Stimulated activated effector memory CD8-positive, alpha-beta T cell treated with anti-CD3 and anti-CD28 coated beads, Interleukin-12 subunit alpha, Interleukin-12 subunit beta, amount 100 ng/mL, for 72 hours (primary cell): ENCODE measurements around the gene CAMSAP1.

Source experiments
- ATAC-seq: fragments of 150-1000 bp; cut with Tn5 transposase; 2 replicates; pipeline ENCODE4 v1.10.0; 2021
- DNase-seq, 2 donors: peaks; one replicate each; pipeline ENCODE4 v3.0.0; 2021 to 2022; ENCODE audit warnings: low spot score in 2 of 2
- H3K27ac Mint-ChIP-seq: one replicate; pipeline ENCODE4 v1.8.0; 2022; ENCODE audit warnings: mild to moderate bottlenecking, mixed read lengths
- H3K36me3 Mint-ChIP-seq: one replicate; pipeline ENCODE4 v1.8.0; 2022; ENCODE audit warnings: mild to moderate bottlenecking, mixed read lengths
- H3K4me1 Mint-ChIP-seq: one replicate; pipeline ENCODE4 v1.8.0; 2022; ENCODE audit warnings: mixed read lengths
- H3K4me3 Mint-ChIP-seq: one replicate; pipeline ENCODE4 v1.8.0; 2022; ENCODE audit warnings: mild to moderate bottlenecking, mixed read lengths
- H3K9me3 Mint-ChIP-seq: one replicate; pipeline ENCODE4 v1.8.0; 2022; ENCODE audit warnings: mixed read lengths

Gene CAMSAP1

GRCh38 chr9:135886147-135886981 is 21.0 kb downstream of the CAMSAP1 start:
- Mint-ChIP-seq H3K27ac (peak overlapping the region; percentile 32), H3K4me3 (peak overlapping the region; percentile 53), H3K36me3 (peaks cover 9% of the 10 kb centered on the region), H3K4me1 (peaks cover 91% of the 10 kb centered on the region), H3K9me3 (no peaks in the 10 kb centered on the region)
- ATAC-seq, result no peak
- DNase-seq, result no peak

GRCh38 chr9:135885100-135885853 is 22.1 kb downstream of the CAMSAP1 start:
- peaks cover 12% of the 10 kb centered on the region for H3K36me3 Mint-ChIP-seq
- DNase-seq (no peak), ATAC-seq (peak; percentile 33)
- peak overlapping the region; percentile 32 for H3K27ac Mint-ChIP-seq
- H3K4me3 Mint-ChIP-seq, result peak overlapping the region; percentile 53
- no peaks in the 10 kb centered on the region for H3K9me3 Mint-ChIP-seq
- peaks cover 80% of the 10 kb centered on the region for H3K4me1 Mint-ChIP-seq

DNA sequence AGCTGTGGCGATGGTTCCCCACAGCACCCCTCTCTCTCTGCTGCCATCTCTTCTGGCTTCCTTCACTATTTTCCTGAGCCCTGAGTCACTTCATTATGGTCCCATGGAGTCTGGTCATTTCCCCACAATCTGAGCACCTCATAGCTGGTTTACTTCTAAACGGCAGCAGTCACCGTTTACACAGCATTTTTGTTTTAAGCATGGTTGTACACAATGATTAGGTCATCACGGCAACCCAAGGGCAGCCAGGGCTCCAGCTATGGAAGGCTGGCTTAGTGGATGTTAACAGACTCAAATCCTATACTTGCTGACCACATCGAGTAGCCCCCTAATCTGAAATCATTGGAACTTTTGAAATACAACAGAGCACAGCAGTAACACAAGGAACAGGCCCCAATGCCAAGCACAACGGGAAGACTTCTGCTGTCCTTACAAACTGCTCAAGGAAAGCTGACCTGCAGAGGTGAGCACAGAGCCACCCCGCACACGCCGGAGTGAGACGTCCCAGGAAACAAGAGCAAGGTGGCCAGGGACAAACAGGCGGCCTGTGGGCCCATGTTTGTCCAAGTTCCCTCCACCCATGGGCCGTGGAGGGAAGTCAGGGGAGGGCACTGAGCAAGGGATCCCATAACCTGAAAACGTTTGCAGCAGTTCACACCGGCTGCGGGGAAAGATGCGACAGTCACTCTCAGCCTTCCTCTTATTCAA is 22.9 kb downstream of the CAMSAP1 start:
- peaks cover 79% of the 10 kb centered on the region for H3K4me1 Mint-ChIP-seq
- H3K36me3 Mint-ChIP-seq, result peaks cover 12% of the 10 kb centered on the region
- ATAC-seq (no peak), DNase-seq (no peak)
- peak overlapping the region; percentile 32 for H3K27ac Mint-ChIP-seq
- H3K4me3 Mint-ChIP-seq, result no peak overlapping the region
- no peaks in the 10 kb centered on the region for H3K9me3 Mint-ChIP-seq

GRCh38 chr9:135883410-135884089 is 23.8 kb downstream of the CAMSAP1 start:
- peaks cover 78% of the 10 kb centered on the region for H3K4me1 Mint-ChIP-seq
- H3K36me3 Mint-ChIP-seq, result peaks cover 18% of the 10 kb centered on the region
- H3K9me3 Mint-ChIP-seq, result no peaks in the 10 kb centered on the region
- H3K4me3 Mint-ChIP-seq, result no peak overlapping the region
- DNase-seq (no peak), ATAC-seq (no peak)
- peak overlapping the region; percentile 9 for H3K27ac Mint-ChIP-seq

- peaks cover 26% of the 10 kb centered on the region for H3K36me3 Mint-ChIP-seq
Observed at GRCh38 chr9:135882011-135882410, 25.3 kb downstream of the CAMSAP1 start.

DNA sequence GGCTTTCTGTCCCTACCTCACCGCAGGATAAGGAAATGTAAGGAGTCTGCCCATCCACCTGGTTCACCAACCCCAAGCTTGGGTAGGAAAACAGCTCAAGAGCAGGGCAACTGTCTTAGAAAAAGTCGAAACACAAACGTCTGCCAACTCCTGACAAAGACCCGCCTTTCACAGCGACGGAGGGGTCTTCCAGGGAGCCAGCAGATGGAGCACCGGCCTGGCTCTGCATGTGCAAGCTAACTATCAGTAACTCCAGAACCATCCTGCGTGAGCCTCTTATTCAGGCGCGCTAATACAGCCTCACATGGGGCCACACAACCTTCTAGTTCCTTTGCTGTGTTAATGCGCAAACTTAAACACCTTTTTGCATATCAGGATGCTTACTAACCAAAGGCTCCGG is 26.9 kb downstream of the CAMSAP1 start:
- no peak overlapping the region for H3K27ac Mint-ChIP-seq
- no peaks in the 10 kb centered on the region for H3K9me3 Mint-ChIP-seq
- H3K36me3 Mint-ChIP-seq, result peaks cover 30% of the 10 kb centered on the region
- peaks cover 65% of the 10 kb centered on the region for H3K4me1 Mint-ChIP-seq
- H3K4me3 Mint-ChIP-seq, result no peak overlapping the region
- ATAC-seq (no peak), DNase-seq (no peak)

More at GRCh38 chr9:135882011-135882410, 25.3 kb downstream of the CAMSAP1 start:
- Mint-ChIP-seq H3K9me3 (no peaks in the 10 kb centered on the region), H3K4me1 (peaks cover 78% of the 10 kb centered on the region), H3K4me3 (no peak overlapping the region), H3K27ac (peak overlapping the region; percentile 64)
- no peak for DNase-seq
- ATAC-seq, result no peak

- Mint-ChIP-seq H3K27ac (no peak overlapping the region), H3K9me3 (no peaks in the 10 kb centered on the region), H3K4me3 (no peak overlapping the region), H3K36me3 (peaks cover 32% of the 10 kb centered on the region), H3K4me1 (peaks cover 57% of the 10 kb centered on the region)
- DNase-seq (no peak), ATAC-seq (no peak)
Observed at GRCh38 chr9:135879619-135880018, 27.7 kb downstream of the CAMSAP1 start.

DNA sequence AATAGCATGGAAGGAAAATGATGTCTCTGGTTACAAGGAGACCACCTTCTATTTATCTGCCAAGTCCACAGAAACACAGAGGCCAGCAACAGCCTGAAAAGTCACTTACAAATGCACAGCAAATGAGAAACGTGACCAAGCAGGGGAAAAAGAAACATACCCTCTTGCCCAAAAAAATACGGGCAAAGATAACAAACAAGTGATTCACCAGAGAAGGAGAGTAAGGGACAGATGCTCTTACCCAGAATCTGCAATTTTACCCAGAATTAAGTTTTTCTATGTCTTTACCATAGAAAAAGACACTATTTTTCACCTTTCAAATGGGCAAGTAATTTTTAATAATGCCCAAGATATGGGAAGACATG is 28.1 kb downstream of the CAMSAP1 start:
- Mint-ChIP-seq H3K9me3 (no peaks in the 10 kb centered on the region), H3K4me1 (peaks cover 53% of the 10 kb centered on the region), H3K4me3 (no peak overlapping the region), H3K27ac (no peak overlapping the region), H3K36me3 (peaks cover 32% of the 10 kb centered on the region)
- ATAC-seq (no peak), DNase-seq (no peak)

- no peak for DNase-seq
- Mint-ChIP-seq H3K36me3 (peaks cover 32% of the 10 kb centered on the region), H3K9me3 (no peaks in the 10 kb centered on the region)
Observed at GRCh38 chr9:135878528-135879236, 28.7 kb downstream of the CAMSAP1 start.

GRCh38 chr9:135877791-135878527 is 29.4 kb downstream of the CAMSAP1 start:
- no peak overlapping the region for H3K4me3 Mint-ChIP-seq
- no peaks in the 10 kb centered on the region for H3K9me3 Mint-ChIP-seq
- DNase-seq (no peak), ATAC-seq (no peak)
- H3K4me1 Mint-ChIP-seq, result peaks cover 42% of the 10 kb centered on the region
- H3K27ac Mint-ChIP-seq, result no peak overlapping the region
- H3K36me3 Mint-ChIP-seq, result peaks cover 32% of the 10 kb centered on the region

More at GRCh38 chr9:135878528-135879236, 28.7 kb downstream of the CAMSAP1 start:
- Mint-ChIP-seq H3K27ac (no peak overlapping the region), H3K4me3 (no peak overlapping the region), H3K4me1 (peaks cover 47% of the 10 kb centered on the region)
- ATAC-seq, result no peak

GRCh38 chr9:135876936-135877335 is 30.4 kb downstream of the CAMSAP1 start:
- Mint-ChIP-seq H3K4me1 (peaks cover 45% of the 10 kb centered on the region), H3K27ac (no peak overlapping the region), H3K9me3 (no peaks in the 10 kb centered on the region), H3K36me3 (peaks cover 29% of the 10 kb centered on the region), H3K4me3 (no peak overlapping the region)
- ATAC-seq, result no peak
- DNase-seq, result no peak

DNA sequence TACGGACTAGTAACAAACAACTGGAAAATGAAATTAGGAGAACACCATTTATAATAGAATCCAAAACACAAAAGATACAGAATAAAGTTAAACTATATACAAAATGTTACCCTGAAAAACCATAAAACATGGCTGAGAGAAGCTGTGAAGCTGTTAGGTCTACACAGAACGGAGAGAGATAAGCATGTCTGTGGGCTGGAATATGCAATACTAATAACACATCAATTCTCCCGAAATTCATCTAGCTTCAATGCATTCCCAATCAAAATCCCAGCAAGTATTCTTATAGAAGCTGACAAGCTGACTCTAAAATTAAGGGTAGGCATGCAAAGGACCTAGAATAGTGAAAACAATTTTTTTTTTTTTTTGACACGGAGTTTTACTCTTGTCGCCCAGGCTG is 32.5 kb downstream of the CAMSAP1 start:
- Mint-ChIP-seq H3K4me3 (no peak overlapping the region), H3K27ac (no peak overlapping the region), H3K36me3 (peaks cover 20% of the 10 kb centered on the region), H3K4me1 (peaks cover 44% of the 10 kb centered on the region), H3K9me3 (no peaks in the 10 kb centered on the region)
- DNase-seq (no peak), ATAC-seq (no peak)

DNA sequence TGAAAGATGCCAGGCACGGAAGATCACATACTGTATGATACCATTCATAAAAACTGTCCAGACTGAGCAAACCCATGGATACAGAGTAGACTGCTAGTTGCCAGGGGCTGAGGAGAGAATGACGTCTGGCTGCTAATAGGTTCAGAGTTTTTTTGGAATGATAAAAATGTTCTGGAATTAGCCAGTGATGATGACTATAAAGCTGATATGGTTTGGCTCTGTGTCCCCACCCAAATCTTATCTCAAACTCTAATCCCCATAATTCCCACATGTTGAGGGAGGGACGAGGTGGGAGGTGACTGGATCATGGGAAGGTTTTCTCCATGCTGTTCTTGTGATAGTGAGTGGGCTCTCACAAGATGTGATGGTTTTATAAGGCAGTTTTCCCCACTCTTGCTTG is 37.4 kb downstream of the CAMSAP1 start:
- peaks cover 23% of the 10 kb centered on the region for H3K36me3 Mint-ChIP-seq
- H3K9me3 Mint-ChIP-seq, result no peaks in the 10 kb centered on the region
- H3K27ac Mint-ChIP-seq, result no peak overlapping the region
- peaks cover 29% of the 10 kb centered on the region for H3K4me1 Mint-ChIP-seq
- DNase-seq (no peak), ATAC-seq (no peak)
- no peak overlapping the region for H3K4me3 Mint-ChIP-seq

- no peak for DNase-seq
- Mint-ChIP-seq H3K36me3 (peaks cover 54% of the 10 kb centered on the region), H3K4me3 (no peak overlapping the region), H3K9me3 (no peaks in the 10 kb centered on the region), H3K27ac (no peak overlapping the region), H3K4me1 (peaks cover 43% of the 10 kb centered on the region)
- ATAC-seq, result no peak
Observed at GRCh38 chr9:135865531-135865930, 41.8 kb downstream of the CAMSAP1 start.
